Left ventricle myocardium inferior (tissue), 1 donor: ENCODE results near the gene GRB2. TPM values are rescaled to one million over a fixed set of nuclear protein-coding genes. Genes with fewer than 3 reads are reported as not detected.
"Not testable (repeated sequence)": the region's sequence is repeated elsewhere in the genome, so short reads cannot be mapped to it uniquely, and the experiment has no call there.

Source experiments
- DNase-seq: peaks from one replicate; pipeline ENCODE4 v3.0.0-alpha.2; 2020
- H3K27ac ChIP-seq: fragments of 200-600 bp; replicated peaks from 2 replicates; pipeline ENCODE4 v1.8.0; 2021
- H3K27me3 ChIP-seq: fragments of 200-600 bp; 2 replicates; pipeline ENCODE4 v1.8.0; 2021; ENCODE audit warnings: low read depth
- H3K36me3 ChIP-seq: fragments of 200-600 bp; 2 replicates; pipeline ENCODE4 v1.8.0; 2021
- H3K4me1 ChIP-seq: fragments of 200-600 bp; 2 replicates; pipeline ENCODE4 v1.8.0; 2021
- H3K4me3 ChIP-seq: fragments of 200-600 bp; 2 replicates; pipeline ENCODE4 v1.8.0; 2021; ENCODE audit warnings: mild to moderate bottlenecking, moderate library complexity
- H3K9me3 ChIP-seq: fragments of 200-600 bp; replicated peaks from 2 replicates; pipeline ENCODE4 v1.8.0; 2021
- intact Hi-C: fragments of 100-400 bp; cut with micrococcal nuclease; formaldehyde crosslinking; loops from one replicate; pipeline ENCODE4 v1.11.0; 2022
- total RNA-seq: library from RNA; stranded (reverse); fragmentation: NEBNext Ultra II Directional; extraction: Animal tissue kit (Norgen Biotek cat#: 25700); gene quantifications from one replicate; pipeline ENCODE4 v1.2.1, GENCODE V29; 2021
- TF ChIP-seq, protein P1 (sequence below): fragments of 200-600 bp; IDR thresholded peaks from 2 replicates; pipeline ENCODE4 v1.8.0; 2021; ENCODE audit warnings: antibody characterized with exemption, mild to moderate bottlenecking, borderline replicate concordance
- donor health status: DM: no; HTN: yes; CAD: no; lungs with severe emphysema.

The GRB2 gene
- total RNA-seq, 1 donor from 2014 or later: 42.2 TPM

DNA sequence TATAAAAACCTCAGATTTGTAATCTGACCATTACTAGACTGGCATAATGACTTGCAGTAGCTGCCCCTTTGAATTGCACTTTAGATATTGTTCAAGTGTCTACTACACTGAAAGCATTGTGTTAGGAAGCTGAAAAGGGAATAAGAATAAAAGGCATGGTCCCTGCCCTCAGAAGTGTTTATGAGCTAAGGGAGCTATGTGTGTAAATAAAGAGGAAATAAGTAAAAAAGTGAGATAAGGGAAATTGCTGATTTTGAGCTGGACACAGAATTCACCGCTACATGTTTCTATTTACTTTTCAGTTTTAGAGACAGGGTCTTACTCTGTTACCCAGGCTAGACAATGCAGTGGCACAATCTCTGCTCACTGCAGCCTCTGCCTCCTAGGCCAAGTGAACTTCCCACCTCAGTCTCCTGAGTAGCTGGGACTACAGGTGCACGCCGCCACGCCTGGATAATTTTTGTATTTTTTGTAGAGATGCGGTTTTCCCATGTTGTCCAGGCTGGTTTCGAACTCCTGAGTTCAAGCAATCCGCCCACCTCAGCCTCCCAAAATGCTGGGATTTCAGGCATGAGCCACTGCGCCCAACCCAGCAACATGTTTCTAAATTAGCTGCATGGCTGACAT lies 57.0 kb downstream of the GRB2 start:
- TF ChIP-seq, protein P1, sequence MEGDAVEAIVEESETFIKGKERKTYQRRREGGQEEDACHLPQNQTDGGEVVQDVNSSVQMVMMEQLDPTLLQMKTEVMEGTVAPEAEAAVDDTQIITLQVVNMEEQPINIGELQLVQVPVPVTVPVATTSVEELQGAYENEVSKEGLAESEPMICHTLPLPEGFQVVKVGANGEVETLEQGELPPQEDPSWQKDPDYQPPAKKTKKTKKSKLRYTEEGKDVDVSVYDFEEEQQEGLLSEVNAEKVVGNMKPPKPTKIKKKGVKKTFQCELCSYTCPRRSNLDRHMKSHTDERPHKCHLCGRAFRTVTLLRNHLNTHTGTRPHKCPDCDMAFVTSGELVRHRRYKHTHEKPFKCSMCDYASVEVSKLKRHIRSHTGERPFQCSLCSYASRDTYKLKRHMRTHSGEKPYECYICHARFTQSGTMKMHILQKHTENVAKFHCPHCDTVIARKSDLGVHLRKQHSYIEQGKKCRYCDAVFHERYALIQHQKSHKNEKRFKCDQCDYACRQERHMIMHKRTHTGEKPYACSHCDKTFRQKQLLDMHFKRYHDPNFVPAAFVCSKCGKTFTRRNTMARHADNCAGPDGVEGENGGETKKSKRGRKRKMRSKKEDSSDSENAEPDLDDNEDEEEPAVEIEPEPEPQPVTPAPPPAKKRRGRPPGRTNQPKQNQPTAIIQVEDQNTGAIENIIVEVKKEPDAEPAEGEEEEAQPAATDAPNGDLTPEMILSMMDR: no peak
- no peak overlapping the region for H3K27ac ChIP-seq
- no peaks in the 10 kb centered on the region for H3K9me3 ChIP-seq
- intact Hi-C loops: no loop called here
- DNase-seq: no peak
- H3K4me3 ChIP-seq: no peak overlapping the region
- H3K27me3 ChIP-seq: no peaks in the 10 kb centered on the region
- H3K4me1 ChIP-seq: peaks cover 52% of the 10 kb centered on the region
- no peaks in the 10 kb centered on the region for H3K36me3 ChIP-seq

DNA sequence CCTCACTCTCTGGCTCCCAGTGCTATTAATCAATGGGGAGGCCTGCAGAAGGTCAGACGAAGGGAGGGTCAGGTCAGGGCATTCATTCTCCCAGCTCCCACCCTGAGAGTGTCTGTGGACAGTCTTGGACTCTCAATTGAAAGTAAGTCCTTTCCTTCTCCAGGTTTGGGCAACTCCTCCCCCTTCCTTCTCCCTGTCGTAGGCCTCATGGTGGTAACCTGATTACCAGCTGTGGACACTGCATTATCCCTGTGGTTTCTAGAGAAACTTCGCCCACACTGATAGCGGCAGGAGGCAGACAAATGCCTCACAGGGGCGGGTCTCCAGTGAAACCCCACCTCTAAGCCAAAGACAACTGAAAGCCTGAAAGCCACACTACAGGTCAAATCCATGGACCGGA lies 58.6 kb downstream of the GRB2 start:
- peaks cover 60% of the 10 kb centered on the region for H3K4me1 ChIP-seq
- no peak for DNase-seq
- TF ChIP-seq, protein P1: no peak
- H3K36me3 ChIP-seq: no peaks in the 10 kb centered on the region
- no peaks in the 10 kb centered on the region for H3K27me3 ChIP-seq
- intact Hi-C loops: no loop called here
- no peak overlapping the region for H3K27ac ChIP-seq
- no peak overlapping the region for H3K4me3 ChIP-seq
- H3K9me3 ChIP-seq: no peaks in the 10 kb centered on the region

DNA sequence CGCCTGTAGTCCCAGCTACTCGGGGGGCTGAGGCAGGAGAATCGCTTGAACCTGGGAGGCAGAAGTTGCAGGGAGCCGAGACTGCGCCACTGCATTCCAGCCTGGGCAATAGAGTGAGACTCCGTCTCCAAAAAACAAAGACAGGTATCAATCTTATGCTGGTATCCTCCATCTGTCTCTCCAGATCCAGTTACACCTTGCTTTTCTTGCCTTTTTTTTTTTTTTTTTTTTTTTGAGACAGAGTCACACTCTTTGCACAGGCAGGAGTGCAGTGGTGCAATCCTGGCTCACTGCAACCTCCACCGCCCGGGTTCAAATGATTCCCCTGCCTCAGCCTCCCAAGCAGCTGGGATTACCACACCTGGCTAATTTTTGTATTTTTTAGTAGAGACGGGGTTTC lies 59.1 kb downstream of the GRB2 start:
- H3K4me1 ChIP-seq: peaks cover 58% of the 10 kb centered on the region

DNA sequence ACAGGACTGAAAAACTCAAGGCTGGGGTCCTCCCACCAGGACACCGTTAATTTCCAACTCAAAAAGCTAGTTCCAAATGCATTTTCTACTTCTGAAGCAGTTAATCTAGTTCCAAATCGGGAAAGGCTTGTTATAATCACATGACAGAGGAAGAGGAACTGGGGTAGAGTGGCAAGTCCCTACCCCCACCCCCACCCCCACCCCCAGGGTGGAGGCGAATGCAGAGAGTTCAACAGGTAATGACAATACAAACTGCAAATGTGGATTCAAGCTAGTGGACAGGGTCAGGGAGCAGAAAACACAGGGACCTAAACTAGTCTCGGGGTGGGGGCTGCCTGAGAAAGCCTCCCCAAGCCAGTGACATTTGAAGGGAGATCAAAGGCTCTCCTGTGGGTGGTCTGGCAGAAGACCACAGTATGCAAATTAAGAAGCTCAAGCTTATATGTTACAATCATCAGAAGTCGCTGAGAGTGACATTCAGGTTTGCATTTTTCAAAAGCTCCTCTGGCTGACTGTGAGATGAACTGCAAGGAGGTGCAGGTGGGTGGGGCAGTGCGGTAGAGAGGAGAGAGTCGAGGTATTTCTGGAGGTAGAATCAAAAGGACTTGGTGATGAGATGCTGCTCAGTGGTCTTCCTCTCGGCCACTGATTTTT lies 59.8 kb downstream of the GRB2 start:
- no peak overlapping the region for H3K27ac ChIP-seq
- H3K27me3 ChIP-seq: no peaks in the 10 kb centered on the region
- intact Hi-C loops: no loop called here

More for the DNA sequence above, 59.1 kb downstream of the GRB2 start:
- H3K27ac ChIP-seq, H3K27me3 ChIP-seq, intact Hi-C loops, H3K4me3 ChIP-seq, H3K9me3 ChIP-seq, H3K36me3 ChIP-seq, DNase-seq: not testable (repeated sequence)

DNA sequence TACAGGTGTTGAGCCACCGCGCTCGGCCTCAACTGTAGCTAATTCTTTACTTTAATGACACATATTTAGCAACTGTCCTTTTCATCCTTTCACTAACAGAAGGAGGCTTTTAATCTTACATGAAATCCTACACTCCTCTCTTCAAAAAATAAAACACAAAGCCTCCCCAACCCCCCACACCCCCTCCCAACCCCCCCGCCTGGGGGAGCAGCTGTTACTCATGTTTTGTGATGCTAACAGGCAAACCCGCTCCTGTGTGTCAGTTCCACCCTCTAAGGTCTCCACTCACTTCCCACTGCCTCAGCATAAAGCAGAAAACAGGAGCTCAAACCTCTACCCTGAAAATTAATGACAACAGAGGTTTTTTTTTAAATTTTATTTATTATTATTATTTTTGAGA lies 60.8 kb downstream of the GRB2 start:
- no peaks in the 10 kb centered on the region for H3K9me3 ChIP-seq
- no peak overlapping the region for H3K27ac ChIP-seq
- H3K36me3 ChIP-seq: no peaks in the 10 kb centered on the region
- intact Hi-C loops: no loop called here
- TF ChIP-seq, protein P1: no peak
- DNase-seq: no peak
- no peaks in the 10 kb centered on the region for H3K27me3 ChIP-seq
- peaks cover 69% of the 10 kb centered on the region for H3K4me1 ChIP-seq
- H3K4me3 ChIP-seq: no peak overlapping the region

More for the DNA sequence above, 59.8 kb downstream of the GRB2 start:
- Histone ChIP-seq H3K36me3 (no peaks in the 10 kb centered on the region), H3K4me1 (peaks cover 61% of the 10 kb centered on the region), H3K9me3 (no peaks in the 10 kb centered on the region), H3K4me3 (no peak overlapping the region)
- TF ChIP-seq, protein P1: no peak
- no peak for DNase-seq

DNA sequence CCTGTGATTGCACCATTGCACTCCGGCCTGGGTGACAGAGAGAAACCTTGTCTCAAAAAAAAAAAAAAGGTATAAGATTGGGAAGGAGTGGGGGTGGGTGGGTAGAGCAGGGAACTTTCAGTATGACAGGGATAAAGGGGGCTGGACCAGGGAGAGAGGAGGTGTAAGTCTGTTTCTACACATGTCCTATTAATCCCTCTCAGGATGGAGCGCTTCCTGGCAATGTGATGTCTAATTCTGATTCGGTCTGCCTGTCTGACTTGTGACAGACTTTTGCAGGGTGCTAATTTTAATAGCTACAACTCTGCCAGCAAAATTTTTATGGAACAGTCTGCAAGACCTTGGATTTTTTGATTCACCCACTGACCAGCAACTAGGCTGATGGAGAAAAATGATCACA lies 62.5 kb downstream of the GRB2 start:
- no peaks in the 10 kb centered on the region for H3K36me3 ChIP-seq
- no peaks in the 10 kb centered on the region for H3K27me3 ChIP-seq
- TF ChIP-seq, protein P1: no peak
- no peak overlapping the region for H3K4me3 ChIP-seq
- no peak for DNase-seq
- H3K4me1 ChIP-seq: peaks cover 74% of the 10 kb centered on the region
- no peak overlapping the region for H3K27ac ChIP-seq
- intact Hi-C loops: no loop called here
- H3K9me3 ChIP-seq: no peaks in the 10 kb centered on the region
